NCI-H187 (cell line): Measurements from ENCODE around the gene JSRP1.

Experiments used
- DNase-seq, 2 experiments: peaks; one replicate each; lab custom pipeline; 2025; lab: John Stamatoyannopoulos, UW

The JSRP1 gene

DNA sequence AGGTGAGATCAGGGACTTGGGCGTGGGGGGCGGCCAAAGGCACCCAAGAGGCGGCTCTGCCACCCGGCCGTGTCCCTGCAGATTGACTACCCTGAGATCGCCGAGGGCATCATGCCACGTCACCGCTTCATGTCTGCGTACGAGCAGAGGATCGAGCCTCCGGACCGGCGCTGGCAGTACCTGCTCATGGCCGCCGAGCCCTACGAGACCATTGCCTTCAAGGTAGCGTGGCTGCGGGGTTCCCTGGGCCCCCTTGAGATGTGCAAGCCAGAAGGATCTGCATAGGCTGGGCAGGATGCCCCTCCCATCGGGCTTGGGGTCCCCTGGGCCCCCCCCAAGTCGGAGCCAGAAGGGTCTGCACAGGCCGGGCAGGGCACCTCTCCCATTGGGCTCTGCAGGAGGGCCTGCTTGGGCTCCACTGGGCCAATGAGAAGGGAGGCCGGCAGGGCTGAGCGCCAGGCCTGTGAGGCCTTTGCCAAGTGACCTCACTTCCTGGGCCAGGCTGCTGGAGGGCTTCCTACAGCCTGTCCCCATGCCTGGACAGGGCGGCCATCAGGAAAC lies 9.3 kb downstream of the JSRP1 start:
- no peak for DNase-seq

DNA sequence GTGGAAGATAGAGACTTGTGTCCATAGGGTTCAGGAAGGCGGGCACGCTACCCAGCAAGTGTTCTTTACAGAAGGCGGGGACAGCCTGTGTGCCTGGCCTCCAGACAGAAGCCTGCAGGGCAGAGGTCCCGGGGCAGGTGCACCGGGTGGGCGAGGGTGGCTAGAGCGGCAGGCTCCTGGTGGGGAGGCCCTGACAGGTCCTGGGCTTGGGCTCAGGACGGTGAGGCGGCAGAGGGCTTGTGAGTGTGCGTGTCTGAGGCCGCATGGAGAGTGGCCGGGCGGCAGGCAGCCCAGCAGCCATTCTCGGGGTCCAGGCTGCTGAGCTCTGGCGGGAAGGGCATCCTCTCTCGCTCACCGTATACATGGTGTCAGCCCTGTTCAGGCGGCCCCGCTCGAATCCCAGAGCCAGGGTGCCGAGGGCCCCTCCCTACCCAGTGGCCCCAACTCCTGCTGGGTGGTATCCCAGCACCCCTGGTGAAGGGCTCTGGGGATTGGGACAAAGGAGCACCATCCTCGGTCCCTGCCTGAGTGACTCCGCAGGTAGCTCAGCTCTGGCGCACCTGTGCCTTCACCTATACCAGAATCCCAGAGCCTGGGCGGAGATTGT lies 10.1 kb downstream of the JSRP1 start:
- no peak for DNase-seq

DNA sequence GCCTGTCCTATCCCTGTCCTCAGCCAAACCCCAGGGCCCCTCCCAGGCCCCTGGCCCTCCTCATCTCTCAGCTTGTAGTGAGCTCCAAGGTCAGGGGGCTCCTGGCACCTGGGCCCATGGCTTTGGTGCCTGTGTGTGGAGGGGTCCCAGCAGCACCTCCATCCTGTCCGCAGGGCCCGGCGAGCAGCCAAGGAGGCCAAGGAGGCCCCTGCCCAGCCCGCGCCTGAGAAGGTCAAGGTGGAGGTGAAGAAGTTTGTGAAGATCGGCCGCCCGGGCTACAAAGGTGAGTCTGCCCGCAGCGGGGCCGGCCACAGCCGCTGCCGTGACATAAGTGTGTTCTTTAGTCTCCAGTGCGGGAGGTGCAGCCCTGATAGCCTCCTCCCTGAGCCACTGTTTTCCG lies 10.9 kb downstream of the JSRP1 start:
- no peak for DNase-seq

DNA sequence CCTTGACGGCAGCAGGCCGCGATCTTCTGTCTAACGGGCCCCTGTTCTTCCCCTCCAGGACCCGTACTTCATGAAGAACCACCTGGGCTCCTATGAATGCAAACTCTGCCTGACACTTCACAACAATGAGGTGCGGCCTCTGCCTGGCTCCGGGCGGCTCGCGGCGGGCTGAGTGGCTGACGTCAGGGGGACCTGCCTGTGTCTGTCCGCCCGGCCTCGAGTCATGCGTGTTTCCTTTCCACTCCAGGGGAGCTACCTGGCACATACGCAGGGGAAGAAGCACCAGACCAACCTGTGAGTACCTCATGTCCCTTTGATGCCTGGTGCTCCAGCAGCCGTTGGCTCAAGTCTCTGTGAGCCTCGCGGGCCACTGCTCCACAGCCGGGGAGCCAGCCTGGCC lies 11.7 kb downstream of the JSRP1 start:
- no peak for DNase-seq

DNA sequence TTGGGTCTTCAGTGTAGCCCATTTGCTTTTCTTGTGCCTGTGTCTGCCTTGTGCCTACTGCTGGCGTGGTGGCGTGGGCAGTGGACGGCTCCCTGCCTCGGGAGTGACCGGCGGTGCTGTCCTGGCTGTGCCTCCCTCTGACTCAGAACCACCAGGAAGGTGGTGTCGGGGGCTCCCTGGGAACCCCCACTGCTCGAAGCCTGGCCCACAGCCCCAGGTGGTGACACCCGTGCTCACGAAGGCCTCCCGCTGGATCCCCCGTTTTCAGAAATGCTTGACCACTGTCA lies 12.1 kb downstream of the JSRP1 start:
- DNase-seq: no peak

DNA sequence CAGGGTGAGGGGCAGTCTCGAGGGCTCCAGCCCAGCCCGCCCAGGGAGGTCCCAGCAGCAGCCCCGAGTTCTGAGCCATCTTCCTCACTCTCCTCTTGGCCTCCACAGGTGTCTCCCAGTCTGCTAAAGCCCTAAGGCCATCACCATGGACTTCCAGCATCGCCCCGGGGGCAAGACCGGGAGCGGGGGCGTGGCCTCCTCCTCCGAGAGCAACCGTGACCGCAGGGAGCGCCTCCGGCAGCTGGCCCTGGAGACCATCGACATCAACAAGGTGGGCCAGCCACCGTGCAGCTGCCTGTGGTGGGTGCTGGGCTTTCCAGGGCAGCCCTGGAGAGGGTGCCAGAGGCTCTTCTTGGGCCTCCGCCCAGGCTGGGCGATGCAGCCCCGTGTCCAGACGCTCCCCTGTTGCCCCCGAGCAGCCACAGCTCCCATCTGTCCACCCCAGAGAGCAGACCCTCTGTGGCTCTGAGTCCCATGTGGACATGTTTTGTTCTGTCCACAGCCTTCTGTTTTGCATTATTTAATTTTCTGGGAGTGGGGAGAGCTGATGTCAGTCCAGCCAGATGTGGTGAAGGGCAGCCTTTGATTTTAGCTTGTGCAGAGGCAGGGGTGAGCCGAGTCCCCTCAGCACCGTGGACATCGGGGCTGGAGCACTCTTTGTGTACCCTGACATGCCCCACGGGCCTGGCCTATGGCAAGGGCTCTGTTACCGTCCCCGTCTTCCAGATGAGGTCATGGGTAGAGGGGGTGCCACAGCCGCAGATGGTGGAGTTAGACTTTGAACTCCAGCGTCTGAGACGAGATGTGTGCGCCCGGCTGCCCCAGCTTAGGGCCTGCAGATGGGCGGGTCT lies 12.7 kb downstream of the JSRP1 start:
- no peak for DNase-seq

DNA sequence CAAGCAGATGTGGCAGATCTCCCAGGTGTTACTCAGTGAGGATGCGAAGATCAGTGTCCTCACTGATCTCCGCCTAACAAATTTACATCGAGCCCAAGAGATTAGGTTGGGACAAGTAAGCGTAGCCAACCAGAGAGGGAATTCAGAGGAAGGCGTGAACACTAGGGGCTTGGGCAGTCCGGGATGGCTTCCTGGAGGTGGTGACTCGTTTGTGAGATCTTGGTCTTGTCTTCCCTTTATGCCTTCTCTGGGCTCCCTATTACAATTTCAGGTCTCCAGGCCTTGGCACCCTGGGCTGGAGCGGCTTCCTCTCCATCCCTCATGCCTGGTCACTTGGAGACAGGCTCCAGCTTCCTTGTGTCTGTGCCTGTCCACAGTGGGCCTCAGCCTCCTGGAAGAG lies 13.4 kb downstream of the JSRP1 start:
- DNase-seq: no peak

DNA sequence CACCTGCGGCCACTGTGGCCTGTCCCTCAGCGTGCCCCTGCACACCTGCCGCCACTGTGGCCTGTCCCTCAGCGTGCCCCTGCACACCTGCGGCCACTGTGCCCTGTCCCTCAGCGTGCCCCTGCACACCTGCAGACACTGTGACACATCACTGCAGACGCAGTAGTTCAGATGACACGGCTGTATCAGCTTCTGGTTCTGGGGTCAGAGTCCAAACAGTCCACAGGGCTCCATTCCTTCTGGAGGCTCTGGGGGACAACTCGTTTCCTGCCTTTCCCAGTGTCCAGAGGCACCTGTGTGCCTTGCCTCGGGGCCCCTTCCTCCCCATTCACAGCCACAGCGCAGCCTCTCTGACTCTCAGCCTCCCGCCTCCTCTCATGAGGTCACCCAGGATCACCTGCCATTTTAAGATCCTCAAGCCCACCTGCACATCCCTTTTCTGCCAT lies 14.1 kb downstream of the JSRP1 start:
- DNase-seq: no peak

DNA sequence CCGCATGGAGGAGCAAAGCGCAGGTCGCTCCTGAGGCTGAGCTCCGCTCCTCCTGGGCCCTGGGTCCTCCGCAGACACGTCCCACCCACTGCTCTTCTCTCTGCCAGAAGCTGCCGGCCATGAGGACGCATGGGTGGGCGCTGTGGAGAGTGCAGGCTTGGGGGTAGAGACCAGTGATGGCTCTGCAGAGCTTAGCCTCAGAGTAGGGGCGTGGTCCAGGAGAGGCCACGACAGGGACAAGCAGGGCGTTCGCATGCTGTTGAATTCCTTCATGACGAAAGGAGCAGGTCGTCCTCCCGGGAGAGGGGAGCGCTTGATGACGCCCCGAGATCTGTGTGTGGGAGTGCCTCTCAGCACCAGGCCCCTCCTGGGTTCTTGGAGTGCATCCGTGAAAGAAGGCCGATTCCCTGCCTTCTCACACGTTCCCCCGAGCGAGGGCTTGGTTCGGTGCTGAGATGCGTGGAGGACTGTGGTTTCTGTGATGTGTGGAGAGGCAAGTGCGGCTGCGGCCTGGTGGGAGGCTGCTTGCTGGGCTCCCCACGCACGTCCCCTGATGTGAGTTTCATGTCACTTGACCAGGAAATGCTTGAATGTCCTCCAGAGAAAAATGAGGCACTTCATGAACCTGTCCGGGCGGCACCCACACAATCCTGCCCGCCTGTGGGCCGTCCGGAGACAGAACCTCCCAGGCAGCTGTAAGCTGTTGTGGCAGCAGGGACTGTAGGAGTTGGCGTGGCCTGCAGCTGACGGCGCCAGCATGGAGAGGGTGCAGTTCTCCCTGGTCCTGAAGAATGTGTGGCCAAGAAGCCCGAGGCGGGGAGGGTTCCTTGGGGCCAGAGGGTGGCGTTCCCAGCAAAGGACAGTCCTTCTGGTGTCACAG lies 15.1 kb downstream of the JSRP1 start:
- DNase-seq: no peak

DNA sequence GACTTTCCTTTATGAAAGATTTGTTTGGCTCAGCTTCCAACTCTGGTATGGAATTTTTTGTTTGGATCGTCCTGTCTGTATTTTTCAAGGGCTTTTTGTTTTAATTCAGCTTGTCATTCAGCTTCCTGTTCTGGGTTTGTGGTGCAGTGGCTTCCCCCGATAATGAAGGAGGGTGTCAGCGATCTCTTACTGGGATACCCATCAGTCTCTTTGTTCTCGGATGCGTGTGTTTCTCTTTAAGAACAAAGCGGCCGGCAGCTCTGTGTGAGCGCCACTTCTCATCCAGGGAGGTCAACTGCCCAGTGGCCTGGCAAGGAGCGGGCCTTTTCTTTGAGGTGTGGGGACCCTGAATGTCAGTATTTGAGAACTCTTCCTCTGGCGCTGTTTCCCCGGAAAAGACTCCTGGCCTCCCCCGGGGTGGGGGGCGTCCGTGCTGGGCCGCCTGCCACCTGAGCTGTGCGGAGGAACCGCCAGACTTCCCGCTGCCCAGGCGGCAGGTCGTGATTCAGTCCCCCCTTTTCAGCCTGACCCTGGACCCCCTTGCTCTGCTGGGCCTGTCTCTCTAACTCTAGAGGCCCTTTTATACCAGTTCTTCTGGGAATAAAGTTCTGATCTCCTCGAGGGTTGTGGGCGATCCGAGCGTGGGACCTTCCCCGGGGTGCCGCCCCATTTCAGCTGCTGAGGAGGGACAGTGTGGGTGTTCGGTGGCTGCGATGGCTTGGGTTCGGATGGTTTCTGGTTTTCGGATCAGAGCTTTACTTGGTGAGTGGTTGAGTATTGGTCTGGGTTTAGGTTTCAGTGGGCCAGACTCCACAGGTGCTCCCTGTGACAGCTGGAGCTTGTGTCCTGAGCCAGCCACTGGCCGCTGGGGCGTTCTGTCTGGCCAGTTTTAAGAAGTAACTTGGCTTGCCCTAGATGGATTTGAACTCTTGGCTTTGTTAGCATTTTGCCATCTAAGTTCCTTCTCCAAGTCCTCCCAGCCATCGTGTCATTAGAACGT lies 16.1 kb downstream of the JSRP1 start:
- DNase-seq: no peak

DNA sequence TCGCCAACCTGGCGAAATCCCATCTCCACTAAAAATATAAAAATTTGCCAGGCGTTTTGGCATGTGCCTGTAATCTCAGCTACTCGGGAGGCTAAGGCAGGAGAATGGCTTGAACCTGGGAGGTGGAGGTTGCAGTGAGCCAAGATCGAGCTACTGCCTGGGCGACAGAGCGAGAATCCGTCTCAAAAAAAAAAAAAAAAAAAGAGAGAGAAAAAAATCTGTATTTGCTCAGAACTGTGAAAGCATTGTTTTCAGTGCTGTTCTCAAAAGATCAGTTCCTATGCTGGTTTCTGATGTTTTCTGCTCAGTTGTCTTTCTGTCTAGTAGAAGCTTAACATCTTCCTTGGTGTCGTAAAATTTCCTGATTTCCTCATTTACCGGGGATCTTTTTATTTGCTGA lies 17.0 kb downstream of the JSRP1 start:
- DNase-seq: no peak

DNA sequence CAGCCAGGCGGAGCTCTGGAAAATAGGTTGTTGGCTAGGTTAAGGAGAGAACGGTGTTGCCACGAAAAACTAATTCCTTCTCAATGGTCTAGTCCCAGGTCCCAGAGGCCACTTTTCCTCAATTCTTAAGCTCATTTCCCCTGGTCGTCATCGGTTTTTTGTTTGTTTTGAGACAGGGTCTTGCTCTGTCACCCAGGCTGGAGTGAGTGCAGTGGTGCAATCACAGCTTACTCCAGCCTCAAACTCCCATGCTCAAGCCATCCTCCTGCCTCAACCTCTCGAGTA lies 18.4 kb downstream of the JSRP1 start:
- DNase-seq: no peak

DNA sequence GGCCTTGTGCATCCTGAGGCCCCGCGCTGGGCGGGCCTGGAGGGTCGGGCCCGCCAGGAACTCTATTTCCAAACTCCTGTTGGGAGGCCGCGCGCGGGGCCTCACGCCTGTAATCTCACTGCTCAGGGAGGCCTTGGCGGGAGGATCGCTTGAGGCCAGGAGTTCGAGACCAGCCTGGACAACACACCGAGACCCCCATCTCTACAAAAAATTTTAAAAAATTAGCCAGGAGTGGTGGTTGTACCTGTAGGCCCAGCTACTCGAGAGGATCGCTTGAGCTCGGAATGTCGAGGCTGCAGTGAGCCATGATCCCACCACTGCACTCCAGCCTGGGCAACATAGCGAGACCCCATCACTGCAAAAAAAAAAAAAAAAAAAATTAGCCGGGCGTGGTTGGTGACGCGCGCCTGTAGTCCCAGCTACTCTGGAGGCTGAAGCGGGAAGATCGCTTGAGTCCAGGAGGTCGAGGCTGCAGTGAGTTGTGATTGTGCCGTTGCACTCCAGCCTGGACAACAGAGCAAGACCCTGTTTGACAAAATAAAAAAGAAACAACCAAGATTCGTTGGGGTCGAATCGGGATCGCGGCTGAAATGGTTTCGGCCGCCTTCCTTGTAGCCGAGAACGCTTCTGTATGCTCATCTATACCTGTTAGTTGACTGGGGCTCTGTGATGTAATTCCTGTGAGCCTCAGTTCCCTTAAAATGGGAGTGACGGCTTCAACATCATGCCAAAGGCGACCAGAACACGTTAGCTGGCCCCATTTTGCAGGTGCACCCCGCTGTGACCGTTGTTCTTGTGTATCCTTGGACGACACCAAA lies 19.0 kb downstream of the JSRP1 start:
- DNase-seq: no peak

DNA sequence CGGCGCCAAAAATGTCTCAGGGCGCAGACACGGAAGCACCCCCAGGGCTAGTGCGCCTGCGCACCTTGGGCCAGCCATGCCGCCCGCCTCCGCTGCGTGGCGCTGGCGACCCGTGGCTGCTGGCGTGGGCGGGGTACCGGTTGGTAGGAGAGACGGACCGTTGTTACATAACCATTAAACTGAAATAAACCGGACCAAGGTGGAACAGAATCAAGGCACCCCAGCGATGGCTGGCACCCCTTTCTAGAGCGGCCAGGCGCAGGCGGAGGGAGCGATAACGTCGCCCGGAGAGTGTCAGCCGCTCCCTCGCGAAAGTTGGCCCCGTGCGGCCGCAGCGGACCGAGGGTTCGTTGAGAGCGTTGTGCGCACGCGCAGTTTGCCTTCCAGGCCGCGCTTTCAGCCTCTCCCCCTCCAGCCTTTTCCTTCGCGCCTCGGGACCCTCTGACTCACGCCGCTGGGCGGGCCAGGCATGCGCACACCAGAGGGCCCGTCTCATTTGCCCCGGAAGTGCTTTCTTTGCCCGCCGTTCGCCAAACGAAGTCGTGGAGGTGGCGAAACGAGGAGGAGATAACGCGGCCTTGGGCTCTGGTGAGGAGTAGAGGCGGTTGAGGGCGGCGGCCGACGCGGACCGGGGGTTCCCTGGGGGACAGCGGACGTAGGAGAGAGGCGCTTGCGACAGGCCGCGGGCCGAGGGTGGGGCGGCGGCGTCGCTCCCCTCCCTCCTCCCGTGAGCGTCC lies 19.7 kb downstream of the JSRP1 start, which contains the start of the genes PLEKHJ1 and SF3A2:
PLEKHJ1 (minus strand) TSS at position 16 of the 737 bp plus-strand sequence. CDS start 81 bp downstream, outside the sequence.
SF3A2 (plus strand) TSS at position 511 of the 737 bp plus-strand sequence. CDS start 6,595 bp downstream, outside the sequence.
- DNase-seq: peak; percentile 96 to 99

DNA sequence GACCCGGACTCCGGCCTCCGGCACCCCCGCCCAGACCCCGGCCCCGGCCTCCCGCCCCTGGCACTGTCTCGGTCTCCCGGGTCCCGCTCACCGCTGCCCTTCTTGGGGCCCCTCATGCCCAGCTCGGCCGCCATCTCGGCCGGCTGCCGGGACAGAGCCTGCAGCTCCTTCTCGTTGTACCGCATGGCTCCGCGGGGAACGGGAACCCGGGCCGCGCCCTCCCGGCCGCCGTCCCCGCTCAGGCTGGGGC lies 20.2 kb downstream of the JSRP1 start:
- no peak for DNase-seq

DNA sequence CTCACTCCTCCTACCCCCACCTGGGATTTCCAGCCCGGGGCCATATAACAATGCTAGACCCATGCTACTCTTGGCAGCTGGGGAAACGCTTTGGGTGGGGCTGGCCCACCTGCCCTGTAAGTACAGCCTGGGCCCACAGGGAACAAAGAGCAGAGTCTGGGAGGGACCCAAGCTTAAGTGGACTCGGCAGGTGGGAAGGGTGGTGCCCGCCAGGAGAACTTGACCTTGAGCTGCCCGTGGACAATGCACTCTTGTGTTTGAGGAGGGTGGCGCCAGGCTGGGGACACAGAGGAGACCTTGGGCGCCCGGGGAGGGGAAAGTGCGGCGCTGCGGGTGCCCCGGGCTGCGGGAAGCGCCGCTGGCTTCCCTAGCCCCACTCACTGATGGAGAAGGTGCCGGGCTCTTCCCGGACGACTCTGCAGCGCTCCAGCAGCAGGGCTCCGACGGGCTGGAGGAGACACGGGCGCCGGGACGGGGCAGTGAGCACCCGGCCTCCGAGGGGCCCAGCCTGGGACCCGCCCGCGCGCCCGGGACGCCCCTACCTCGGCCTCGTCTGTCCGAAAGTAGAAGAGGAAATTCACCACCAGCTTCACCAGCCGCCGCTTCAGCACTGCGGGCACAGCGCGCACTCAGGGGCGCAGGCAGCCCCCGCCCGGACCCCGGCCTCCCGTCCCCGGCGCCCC lies 20.7 kb downstream of the JSRP1 start:
- peak; percentile 85 to 88 for DNase-seq

DNA sequence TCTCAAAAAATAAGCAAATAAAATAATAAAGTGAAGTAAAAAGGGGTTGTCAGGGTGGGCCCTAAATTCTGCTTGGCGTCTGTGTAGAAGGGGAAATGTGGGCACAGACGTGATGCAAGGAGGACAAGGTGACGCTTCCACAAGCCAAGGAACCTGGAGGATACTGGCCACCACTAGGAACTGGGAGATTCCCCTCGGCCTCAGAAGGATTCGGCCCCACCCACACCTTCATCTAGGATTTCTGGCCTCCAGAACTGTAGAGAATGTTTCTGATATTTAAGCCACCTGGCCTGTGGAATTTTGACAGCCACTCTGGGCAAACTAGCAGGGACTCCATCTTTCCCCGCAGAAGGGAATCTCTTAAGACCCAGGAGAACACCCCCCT lies 21.2 kb downstream of the JSRP1 start:
- DNase-seq: no peak

DNA sequence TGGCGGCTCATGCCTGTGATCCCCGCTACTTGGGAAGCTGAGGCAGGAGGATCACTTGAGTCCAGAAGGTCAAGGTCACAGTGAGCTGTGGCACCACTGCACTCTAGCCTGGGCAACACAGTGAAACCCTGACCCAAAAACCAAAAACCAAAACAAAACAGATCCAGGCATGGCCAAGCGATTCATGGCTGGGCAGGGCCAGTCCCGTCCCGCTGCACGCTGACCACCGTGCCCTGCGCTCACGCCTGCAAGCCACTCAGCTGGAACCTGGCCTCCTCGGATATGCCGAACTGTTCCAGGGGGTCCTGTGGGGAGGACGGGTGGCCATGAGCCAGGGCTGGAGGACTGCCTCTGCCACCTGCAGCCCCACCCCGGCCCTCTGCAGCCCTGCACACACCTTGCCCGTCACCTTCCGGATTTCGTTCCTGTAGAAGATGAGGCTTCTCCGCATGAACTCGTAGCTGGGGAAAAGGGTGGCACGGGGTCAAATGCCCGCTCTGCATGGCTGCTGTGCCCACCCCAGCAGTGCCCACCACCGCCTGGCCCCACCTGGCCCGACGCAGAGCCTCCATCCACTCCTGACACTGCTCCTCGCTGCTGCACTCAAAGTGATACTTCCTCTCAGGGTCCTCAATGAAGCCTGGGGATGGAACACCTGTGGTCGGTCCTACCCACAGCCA lies 22.5 kb downstream of the JSRP1 start:
- DNase-seq: no peak
